Panc1 (cell line): ENCODE data around the gene PLEKHA7. TPM values are rescaled to one million over a fixed set of nuclear protein-coding genes. Genes with fewer than 3 reads are reported as not detected.

Experiments
- ATAC-seq: fragments of 200-7000 bp; cut with Tn5 transposase; 2 replicates; pipeline ENCODE4 v1.9.1; 2020; ENCODE audit warnings: mild to moderate bottlenecking, moderate library complexity
- BruUV-seq: library from RNA; stranded (reverse); fragments of 400-500 nt; replicated peaks from 2 replicates; lab custom pipeline; 2021; lab: Mats Ljungman, UMichigan
- CTCF ChIA-PET: fragments of 300-600 bp; sonication (Branson Sonifier 250); formaldehyde crosslinking; loops from one replicate; lab custom pipeline; 2022; ENCODE audit warnings: antibody characterized with exemption; lab: Charles Lee
- POLR2A ChIA-PET: fragments of 300-600 bp; sonication (Branson Sonifier 250); formaldehyde crosslinking; loops from one replicate; lab custom pipeline; 2022; ENCODE audit warnings: antibody characterized with exemption; lab: Charles Lee
- DNase-seq: peaks from one replicate; pipeline ENCODE4 v3.0.0-alpha.2; 2010; ENCODE audit warnings: low read depth, low spot score
- H3K27ac ChIP-seq: 2 replicates; pipeline ENCODE4 v1.5.1; 2011; ENCODE audit warnings: mild to moderate bottlenecking, low read length, inconsistent platforms
- H3K27me3 ChIP-seq: fragments of 200-500 bp; sonication (Bioruptor generic); 2 replicates; pipeline ENCODE4 v1.6.0; 2014; ENCODE audit warnings: low read length, inconsistent platforms; ENCODE audit not compliant: control insufficient read depth, insufficient read depth
- H3K36me3 ChIP-seq: fragments of 200-500 bp; sonication (Bioruptor generic); 2 replicates; pipeline ENCODE4 v1.5.1; 2014; ENCODE audit warnings: inconsistent platforms, mild to moderate bottlenecking, low read length, moderate library complexity; ENCODE audit not compliant: control insufficient read depth, insufficient read depth
- H3K4me1 ChIP-seq: 2 replicates; pipeline ENCODE4 v1.5.1; 2011; ENCODE audit warnings: inconsistent platforms, mild to moderate bottlenecking, low read length, moderate library complexity; ENCODE audit not compliant: control insufficient read depth, insufficient read depth
- H3K4me3 ChIP-seq, 2 experiments: 2 replicates each; pipeline ENCODE4 v1.5.1; 2011 to 2012; ENCODE audit warnings: low read depth in 2 of 2, low read length in 2 of 2, mild to moderate bottlenecking in 2 of 2, inconsistent platforms in 1 of 2, moderate library complexity in 1 of 2
- H3K9me3 ChIP-seq: fragments of 200-500 bp; sonication (Bioruptor generic); 2 replicates; pipeline ENCODE4 v1.5.1; 2014; ENCODE audit warnings: low read depth, mild to moderate bottlenecking, inconsistent platforms, low read length, moderate library complexity; ENCODE audit not compliant: control insufficient read depth, insufficient read depth
- CTCF ChIP-seq: fragments of 450-650 bp; IDR thresholded peaks from 2 replicates; pipeline ENCODE4 v1.5.1; 2017; ENCODE audit warnings: mild to moderate bottlenecking
- POLR2AphosphoS5 ChIP-seq: IDR thresholded peaks from 2 replicates; pipeline ENCODE4 v1.6.1; 2012; ENCODE audit warnings: mild to moderate bottlenecking, low read depth, low read length, moderate library complexity
- REST ChIP-seq, 2 experiments: IDR thresholded peaks; 2 replicates each; pipeline ENCODE4 v1.6.1; 2011 to 2012; ENCODE audit warnings: low read depth in 2 of 2, control low read depth in 1 of 2, low read length in 1 of 2, mild to moderate bottlenecking in 1 of 2, moderate library complexity in 1 of 2; ENCODE audit not compliant: insufficient read depth in 1 of 2
- SIN3A ChIP-seq: IDR thresholded peaks from 2 replicates; pipeline ENCODE4 v1.6.1; 2012; ENCODE audit warnings: low read depth, mild to moderate bottlenecking, low read length, moderate library complexity, borderline replicate concordance; ENCODE audit not compliant: insufficient read depth
- TCF7L2 ChIP-seq: IDR thresholded peaks from 2 replicates; pipeline ENCODE4 v1.6.1; 2011; ENCODE audit warnings: mild to moderate bottlenecking, low read depth, low read length, inconsistent platforms
- in situ Hi-C: cut with HindIII; loops from 2 replicates; pipeline ENCODE4 v1.10.0; 2016; ENCODE audit warnings: low sequenced_read_pairs, low pct_unique_long_range_greater_than_20kb
- intact Hi-C: fragments of 100-400 bp; cut with micrococcal nuclease; formaldehyde crosslinking; loops from one replicate; pipeline ENCODE4 v1.10.0; 2022; ENCODE audit not compliant: unreplicated experiment
- total RNA-seq: library from RNA; stranded (reverse); gene quantifications from one replicate; pipeline ENCODE4 v1.2.1, GENCODE V29; 2021; ENCODE audit not compliant: unreplicated experiment

PLEKHA7 gene
- total RNA-seq, 1 experiment from 2014 or later = 11.6 TPM

- Histone ChIP-seq H3K36me3 (no peaks in the 10 kb centered on the region), H3K9me3 (no peaks in the 10 kb centered on the region), H3K27me3 (no peaks in the 10 kb centered on the region), H3K27ac (no peak overlapping the region), H3K4me3 (no peak overlapping the region), H3K4me1 (no peaks in the 10 kb centered on the region)
- DNase-seq (no peak), ATAC-seq (no peak)
- intact Hi-C loops = no loop called here
- ChIA-PET CTCF (no interaction called here), POLR2A (no interaction called here)
- no TSS peak for BruUV-seq
- in situ Hi-C loops = no loop called here
- TF ChIP-seq CTCF (no peak), POLR2AphosphoS5 (no peak), TCF7L2 (no peak), SIN3A (no peak), REST (IDR thresholded peaks at IDR 0.05; ENCODE audit: insufficient read depth in 1 of 2, low read depth in 2 of 2, low read length in 1 of 2) (no peak)
Observed at GRCh38 chr11:16966930-16967671, 47.1 kb downstream of the PLEKHA7 start.

GRCh38 chr11:16964501-16964900, 49.7 kb downstream of the PLEKHA7 start:
- no peak for ATAC-seq
- Histone ChIP-seq H3K27me3 (no peaks in the 10 kb centered on the region), H3K27ac (no peak overlapping the region), H3K36me3 (no peaks in the 10 kb centered on the region), H3K9me3 (no peaks in the 10 kb centered on the region), H3K4me3 (no peak overlapping the region), H3K4me1 (no peaks in the 10 kb centered on the region)
- BruUV-seq = no TSS peak
- no peak for DNase-seq
- TF ChIP-seq CTCF (no peak), SIN3A (no peak), POLR2AphosphoS5 (no peak), TCF7L2 (no peak), REST (IDR thresholded peaks at IDR 0.05; ENCODE audit: insufficient read depth in 1 of 2, low read depth in 2 of 2, low read length in 1 of 2) (no peak)
- ChIA-PET POLR2A (interaction anchor here (0.6 kb wide), 1 partner anchor 185 kb away, joined by 3 read pairs; no protein-coding TSS in a partner anchor), CTCF (no interaction called here)
- in situ Hi-C loops = no loop called here
- intact Hi-C loops = no loop called here
